ENCODE data around the gene ARCN1.

DNA sequence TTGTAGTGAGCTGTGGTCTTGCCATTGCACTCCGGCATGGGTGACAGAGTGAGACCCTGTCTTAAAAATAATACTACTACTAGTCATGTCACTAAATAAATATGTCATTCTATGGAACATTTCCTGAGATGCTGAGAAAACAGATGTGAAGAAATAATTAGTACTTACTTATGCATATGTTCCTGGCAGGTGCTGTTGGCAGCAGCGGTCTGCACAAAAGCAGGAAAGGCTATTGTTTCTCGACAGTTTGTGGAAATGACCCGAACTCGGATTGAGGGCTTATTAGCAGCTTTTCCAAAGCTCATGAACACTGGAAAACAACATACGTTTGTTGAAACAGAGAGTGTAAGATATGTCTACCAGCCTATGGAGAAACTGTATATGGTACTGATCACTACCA, 8.8 kb downstream of the ARCN1 start:
- TF ChIP-seq, protein P1, sequence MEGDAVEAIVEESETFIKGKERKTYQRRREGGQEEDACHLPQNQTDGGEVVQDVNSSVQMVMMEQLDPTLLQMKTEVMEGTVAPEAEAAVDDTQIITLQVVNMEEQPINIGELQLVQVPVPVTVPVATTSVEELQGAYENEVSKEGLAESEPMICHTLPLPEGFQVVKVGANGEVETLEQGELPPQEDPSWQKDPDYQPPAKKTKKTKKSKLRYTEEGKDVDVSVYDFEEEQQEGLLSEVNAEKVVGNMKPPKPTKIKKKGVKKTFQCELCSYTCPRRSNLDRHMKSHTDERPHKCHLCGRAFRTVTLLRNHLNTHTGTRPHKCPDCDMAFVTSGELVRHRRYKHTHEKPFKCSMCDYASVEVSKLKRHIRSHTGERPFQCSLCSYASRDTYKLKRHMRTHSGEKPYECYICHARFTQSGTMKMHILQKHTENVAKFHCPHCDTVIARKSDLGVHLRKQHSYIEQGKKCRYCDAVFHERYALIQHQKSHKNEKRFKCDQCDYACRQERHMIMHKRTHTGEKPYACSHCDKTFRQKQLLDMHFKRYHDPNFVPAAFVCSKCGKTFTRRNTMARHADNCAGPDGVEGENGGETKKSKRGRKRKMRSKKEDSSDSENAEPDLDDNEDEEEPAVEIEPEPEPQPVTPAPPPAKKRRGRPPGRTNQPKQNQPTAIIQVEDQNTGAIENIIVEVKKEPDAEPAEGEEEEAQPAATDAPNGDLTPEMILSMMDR (IDR thresholded peaks at IDR 0.05), result no peak
- no peak for TF ChIP-seq POLR2A (IDR thresholded peaks at IDR 0.05)
